ENCODE measurements around the gene SAMD4A.

SAMD4A gene

DNA sequence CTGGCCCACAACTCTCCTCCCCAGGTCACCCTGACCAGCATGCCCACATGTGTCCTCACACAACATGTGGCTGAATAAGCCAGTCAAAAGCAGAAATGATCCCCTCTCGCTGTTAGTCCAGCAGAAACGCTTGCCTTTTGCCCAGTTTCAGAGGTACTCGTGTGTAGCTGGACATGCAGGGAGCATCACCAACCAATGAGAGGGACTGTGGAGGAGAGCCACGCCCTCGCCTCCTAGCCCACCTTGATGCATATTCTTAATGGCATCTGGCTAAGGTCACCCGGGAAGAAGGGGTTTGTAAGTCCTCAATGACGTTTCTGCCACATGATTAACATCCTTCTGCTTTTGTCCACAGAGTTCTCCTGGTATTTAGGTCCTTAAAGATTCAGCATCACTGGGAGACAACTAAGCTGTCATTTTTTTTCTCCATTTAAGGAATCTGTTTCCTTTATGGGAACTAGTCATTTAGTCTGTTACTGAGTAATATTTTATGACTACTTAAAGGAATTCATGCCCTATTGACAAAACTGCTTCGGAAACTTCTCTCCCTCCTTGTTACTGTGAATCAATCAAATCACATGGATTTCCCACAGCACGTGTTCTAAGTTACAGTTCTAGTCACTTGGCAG lies 201.7 kb downstream of the SAMD4A start:
- Histone ChIP-seq H3K79me2 (ENCODE audit: insufficient read depth, low read length) (no peaks in the 10 kb centered on the region), H3K9me3 (ENCODE audit: insufficient read depth, low read length) (no peaks in the 10 kb centered on the region), H3K36me3 (ENCODE audit: low read length) (no peaks in the 10 kb centered on the region), H3K9ac (ENCODE audit: low read length) (no peak overlapping the region), H3K4me2 (ENCODE audit: low read depth, low read length, poor library complexity, severe bottlenecking) (no peak overlapping the region), H3K9me2 (replicated peaks; ENCODE audit: insufficient read depth, low read length) (no peaks in the 10 kb centered on the region), H2AFZ (ENCODE audit: low read depth, low read length, severe bottlenecking) (no peak overlapping the region), H3F3A (ENCODE audit: insufficient read depth) (no peaks in the 10 kb centered on the region), H3K27me3 (ENCODE audit: low read length) (no peaks in the 10 kb centered on the region), H4K20me1 (ENCODE audit: low read depth, low read length) (no peaks in the 10 kb centered on the region), H3K27ac (ENCODE audit: low read depth, low read length) (no peak overlapping the region), H3K4me3 (ENCODE audit: insufficient read depth, low read length, poor library complexity, severe bottlenecking) (no peak overlapping the region)
- TF ChIP-seq, protein P1, sequence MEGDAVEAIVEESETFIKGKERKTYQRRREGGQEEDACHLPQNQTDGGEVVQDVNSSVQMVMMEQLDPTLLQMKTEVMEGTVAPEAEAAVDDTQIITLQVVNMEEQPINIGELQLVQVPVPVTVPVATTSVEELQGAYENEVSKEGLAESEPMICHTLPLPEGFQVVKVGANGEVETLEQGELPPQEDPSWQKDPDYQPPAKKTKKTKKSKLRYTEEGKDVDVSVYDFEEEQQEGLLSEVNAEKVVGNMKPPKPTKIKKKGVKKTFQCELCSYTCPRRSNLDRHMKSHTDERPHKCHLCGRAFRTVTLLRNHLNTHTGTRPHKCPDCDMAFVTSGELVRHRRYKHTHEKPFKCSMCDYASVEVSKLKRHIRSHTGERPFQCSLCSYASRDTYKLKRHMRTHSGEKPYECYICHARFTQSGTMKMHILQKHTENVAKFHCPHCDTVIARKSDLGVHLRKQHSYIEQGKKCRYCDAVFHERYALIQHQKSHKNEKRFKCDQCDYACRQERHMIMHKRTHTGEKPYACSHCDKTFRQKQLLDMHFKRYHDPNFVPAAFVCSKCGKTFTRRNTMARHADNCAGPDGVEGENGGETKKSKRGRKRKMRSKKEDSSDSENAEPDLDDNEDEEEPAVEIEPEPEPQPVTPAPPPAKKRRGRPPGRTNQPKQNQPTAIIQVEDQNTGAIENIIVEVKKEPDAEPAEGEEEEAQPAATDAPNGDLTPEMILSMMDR (IDR thresholded peaks at IDR 0.05; ENCODE audit: insufficient read depth, low read length, poor library complexity, severe bottlenecking), result no peak
- TF ChIP-seq EZH2phosphoT487 (conservative IDR thresholded peaks at IDR 0.05; ENCODE audit: low read length), result no peak

DNA sequence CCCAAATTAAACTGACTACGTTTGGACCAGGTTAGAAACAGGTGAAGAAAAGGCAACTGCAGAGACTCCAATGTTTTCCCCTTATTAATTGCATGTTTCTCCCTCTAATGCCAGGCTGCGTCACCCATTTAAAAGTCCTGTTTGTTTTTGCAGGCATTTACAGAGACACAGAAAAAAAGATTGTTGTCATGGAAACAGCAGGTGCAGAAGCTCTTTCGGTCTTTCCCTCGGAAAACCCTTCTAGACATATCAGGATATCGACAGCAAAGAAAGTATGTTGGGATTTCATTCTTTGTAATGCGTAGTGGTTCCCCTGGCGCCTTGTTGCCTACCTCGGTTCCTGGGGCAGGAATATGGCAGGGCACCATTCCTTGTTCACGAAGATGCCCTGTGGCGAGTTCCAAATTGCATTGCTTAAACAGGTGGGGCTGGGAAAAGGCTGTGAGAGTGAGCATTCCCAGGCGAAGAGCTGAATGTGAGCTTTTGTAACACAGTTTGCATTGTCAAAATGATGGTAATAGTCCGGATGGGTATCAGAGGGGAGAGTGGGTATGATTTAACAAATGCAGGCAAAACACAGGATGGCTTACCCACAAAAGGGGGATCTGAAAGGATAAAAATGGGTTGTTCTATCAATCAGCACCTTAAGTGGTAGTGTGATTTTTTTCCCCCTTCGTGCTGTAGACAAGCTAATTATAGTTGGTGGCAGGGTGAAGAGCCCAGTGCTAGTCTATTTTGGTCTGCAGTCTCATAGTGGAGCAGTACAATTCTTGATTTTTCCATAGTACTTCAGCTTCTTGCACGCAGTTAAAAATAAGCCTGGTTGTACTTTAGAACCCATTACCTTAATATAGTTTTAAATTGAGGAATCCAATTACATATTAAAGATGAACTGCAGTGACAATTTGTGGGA lies 203.3 kb downstream of the SAMD4A start:
- Histone ChIP-seq H3K9me2 (replicated peaks; ENCODE audit: insufficient read depth, low read length) (no peaks in the 10 kb centered on the region), H2AFZ (ENCODE audit: low read depth, low read length, severe bottlenecking) (no peak overlapping the region), H3K4me3 (ENCODE audit: insufficient read depth, low read length, poor library complexity, severe bottlenecking) (no peak overlapping the region), H3K27me3 (ENCODE audit: low read length) (no peaks in the 10 kb centered on the region), H3K36me3 (ENCODE audit: low read length) (no peaks in the 10 kb centered on the region), H3K4me2 (ENCODE audit: low read depth, low read length, poor library complexity, severe bottlenecking) (no peak overlapping the region), H3K9ac (ENCODE audit: low read length) (no peak overlapping the region), H3K9me3 (ENCODE audit: insufficient read depth, low read length) (no peaks in the 10 kb centered on the region), H3K27ac (ENCODE audit: low read depth, low read length) (no peak overlapping the region), H3K79me2 (ENCODE audit: insufficient read depth, low read length) (no peaks in the 10 kb centered on the region), H3F3A (ENCODE audit: insufficient read depth) (no peaks in the 10 kb centered on the region), H4K20me1 (ENCODE audit: low read depth, low read length) (no peaks in the 10 kb centered on the region)
- TF ChIP-seq EZH2phosphoT487 (conservative IDR thresholded peaks at IDR 0.05; ENCODE audit: low read length), result no peak
- TF ChIP-seq, protein P1 (IDR thresholded peaks at IDR 0.05; ENCODE audit: insufficient read depth, low read length, poor library complexity, severe bottlenecking), result no peak

DNA sequence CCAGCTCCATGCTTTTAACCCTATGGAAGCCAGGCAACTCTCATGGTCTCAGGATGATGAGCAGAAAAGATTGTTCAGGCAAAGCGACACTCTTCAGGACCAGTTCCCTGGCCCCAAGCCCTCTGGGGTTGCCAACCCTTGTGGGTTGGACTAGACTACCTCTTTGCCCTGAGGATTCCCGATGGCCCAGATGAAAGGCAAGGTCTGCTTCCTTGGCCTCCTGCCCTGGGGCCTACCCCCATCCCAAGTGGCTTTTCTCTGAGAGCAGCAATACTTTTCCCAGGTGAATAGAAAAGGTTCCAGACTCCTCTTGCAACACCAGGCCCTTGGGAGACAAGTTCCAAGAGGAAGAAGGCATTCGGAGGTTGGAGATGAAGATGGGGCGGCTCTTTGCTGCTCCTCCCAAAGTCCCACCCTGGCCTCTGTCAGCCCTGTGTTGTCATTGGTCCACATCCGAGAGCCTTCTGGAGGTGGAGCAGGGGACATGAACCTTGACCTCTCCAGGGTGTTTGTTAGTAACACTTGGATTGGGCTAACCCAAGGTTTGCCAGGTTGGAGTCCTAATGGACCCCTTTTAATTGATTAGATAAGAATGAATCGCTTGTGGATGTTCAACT lies 204.6 kb downstream of the SAMD4A start:
- H3K4me2 ChIP-seq (ENCODE audit: low read depth, low read length, poor library complexity, severe bottlenecking), result no peak overlapping the region

More for the DNA sequence above, 204.6 kb downstream of the SAMD4A start:
- no peaks in the 10 kb centered on the region for H3K9me3 ChIP-seq (ENCODE audit: insufficient read depth, low read length)
- no peak overlapping the region for H3K4me3 ChIP-seq (ENCODE audit: insufficient read depth, low read length, poor library complexity, severe bottlenecking)
- no peaks in the 10 kb centered on the region for H3K9me2 ChIP-seq (replicated peaks; ENCODE audit: insufficient read depth, low read length)
- no peaks in the 10 kb centered on the region for H3K79me2 ChIP-seq (ENCODE audit: insufficient read depth, low read length)
- no peak overlapping the region for H3K9ac ChIP-seq (ENCODE audit: low read length)
- TF ChIP-seq, protein P1 (IDR thresholded peaks at IDR 0.05; ENCODE audit: insufficient read depth, low read length, poor library complexity, severe bottlenecking), result no peak
- no peak for TF ChIP-seq EZH2phosphoT487 (conservative IDR thresholded peaks at IDR 0.05; ENCODE audit: low read length)
- no peaks in the 10 kb centered on the region for H3K27me3 ChIP-seq (ENCODE audit: low read length)
- no peaks in the 10 kb centered on the region for H4K20me1 ChIP-seq (ENCODE audit: low read depth, low read length)
- H3K27ac ChIP-seq (ENCODE audit: low read depth, low read length), result no peak overlapping the region
- H3F3A ChIP-seq (ENCODE audit: insufficient read depth), result no peaks in the 10 kb centered on the region
- no peak overlapping the region for H2AFZ ChIP-seq (ENCODE audit: low read depth, low read length, severe bottlenecking)
- no peaks in the 10 kb centered on the region for H3K36me3 ChIP-seq (ENCODE audit: low read length)

Data from SU-DHL-6 (cell line).